CD4-positive, alpha-beta T cell treated with Interferon gamma for 1 hour (primary cell): ENCODE results near the gene NBAS.

ENCODE experiments used
- DNase-seq: peaks from one replicate; pipeline ENCODE4 v3.0.0-alpha.2; 2020

The NBAS gene

DNA sequence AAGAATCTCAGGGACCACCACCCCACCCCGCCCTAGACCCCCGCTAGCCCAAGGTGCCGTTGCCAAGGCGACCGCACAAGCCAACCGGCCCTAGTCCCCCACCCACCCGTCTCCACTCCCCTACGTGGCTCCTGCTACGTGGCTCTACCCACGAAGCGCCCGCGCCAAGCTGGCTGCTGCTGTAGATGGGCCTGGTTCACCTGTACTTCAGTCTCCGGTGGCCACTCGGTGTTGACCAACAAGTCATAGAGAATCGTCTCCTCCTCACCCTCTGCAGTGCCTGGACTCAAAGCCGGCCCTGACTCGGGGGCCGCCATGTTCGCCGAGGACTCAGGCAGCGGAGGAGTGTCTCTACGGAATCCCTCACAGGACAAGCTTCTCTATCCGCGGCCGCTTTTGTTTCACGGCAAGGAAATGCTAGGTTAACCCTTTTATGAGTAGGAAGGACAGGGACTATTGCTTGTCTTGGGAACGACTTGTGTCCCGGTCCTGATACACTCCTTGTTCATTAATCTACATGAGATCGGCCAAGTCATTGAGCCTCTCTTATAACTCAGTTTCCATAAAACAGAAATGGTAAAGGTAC is at the start of gene NBAS:
Gene NBAS (minus strand): TSS at position 347 of the 586 bp plus-strand sequence. CDS start 30 bp downstream, at position 317.
- peak; percentile 75 for DNase-seq

GRCh38 chr2:15610430-15610952 is 49.4 kb upstream of the NBAS start:
- no peak for DNase-seq

DNA sequence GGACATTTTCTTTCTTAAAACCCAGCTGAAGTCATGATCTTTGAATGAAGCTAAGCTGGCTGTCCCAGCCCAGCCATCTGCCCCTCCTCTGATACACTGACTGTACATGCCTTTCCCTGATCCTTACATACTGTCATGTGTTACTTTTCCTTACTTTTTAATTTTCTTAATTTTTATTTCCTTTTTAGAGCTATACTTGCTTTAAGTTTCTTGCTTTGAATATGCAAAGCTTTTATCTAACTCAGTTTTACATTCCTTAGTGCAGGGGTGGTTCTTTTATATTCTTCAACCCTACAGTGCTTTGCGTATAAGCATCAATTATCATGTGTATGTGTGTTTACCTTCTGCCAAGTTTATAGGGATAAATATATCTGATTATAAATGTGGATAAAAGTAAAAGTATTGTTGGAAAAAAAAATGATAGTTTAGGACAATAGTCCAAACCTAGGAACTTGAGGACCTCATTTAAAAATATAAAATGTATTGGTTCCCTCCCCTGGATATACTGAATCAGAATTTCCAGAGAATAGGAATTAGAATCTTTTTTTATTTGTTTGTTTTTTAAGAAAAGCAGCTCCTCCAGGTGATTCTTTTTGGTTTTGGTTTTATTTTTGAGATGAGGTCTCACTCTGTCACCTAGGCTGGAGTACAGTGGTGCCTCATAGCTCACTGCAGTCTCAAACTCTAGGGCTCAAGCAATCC is 48.4 kb upstream of the NBAS start:
- no peak for DNase-seq

DNA sequence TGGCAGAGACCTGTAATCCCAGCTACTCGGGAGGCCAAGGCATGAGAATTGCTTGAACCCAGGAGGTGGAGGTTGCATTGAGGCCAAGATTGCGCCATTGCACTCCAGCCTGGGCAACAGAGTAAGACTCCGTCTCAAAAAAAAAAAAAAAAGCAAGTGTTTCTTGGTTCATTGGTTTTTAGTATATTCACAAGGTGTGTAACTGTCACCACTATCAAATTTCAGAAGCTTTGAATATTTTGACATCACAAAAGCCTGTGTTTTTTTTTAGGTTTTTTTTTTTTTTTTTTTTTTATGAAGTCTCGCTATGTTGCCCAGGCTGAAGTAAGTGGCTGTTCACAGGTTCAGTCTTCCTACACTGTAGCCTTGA is 47.2 kb upstream of the NBAS start:
- DNase-seq: no peak

DNA sequence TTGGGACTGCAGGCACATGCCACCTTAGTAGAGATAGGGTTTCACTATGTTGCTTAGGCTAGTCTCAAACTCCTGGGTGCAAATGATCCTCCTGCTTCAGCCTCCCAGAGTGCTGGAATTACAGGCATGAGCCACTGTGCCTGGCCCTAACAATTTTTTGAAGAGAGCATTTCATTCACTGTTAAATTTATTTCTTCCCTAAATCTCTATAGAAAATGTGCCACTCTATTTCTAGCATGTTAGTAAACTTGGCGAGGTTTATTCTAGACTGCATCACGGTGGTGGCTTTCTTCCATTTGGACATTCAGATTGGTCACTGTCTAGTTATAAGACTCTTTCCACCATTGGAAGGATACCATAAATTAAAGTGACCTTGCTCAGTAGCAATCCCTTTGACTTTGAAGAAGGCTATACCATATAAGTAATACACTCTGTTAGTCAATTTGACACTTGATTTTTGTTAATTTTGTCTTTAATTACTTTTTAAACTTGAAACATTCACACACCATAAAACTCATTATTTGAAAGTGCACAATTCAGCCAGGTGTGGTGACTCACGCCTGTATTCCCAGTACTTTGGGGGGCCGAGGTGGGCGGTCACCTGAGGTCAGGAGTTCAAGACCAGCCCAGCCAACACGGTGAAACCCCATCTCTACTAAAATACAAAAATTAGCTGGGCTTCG is 46.7 kb upstream of the NBAS start:
- DNase-seq: no peak

- no peak for DNase-seq
These were observed 45.6 kb upstream of the NBAS start for GRCh38 chr2:15606481-15607441.

GRCh38 chr2:15605721-15606120 is 44.6 kb upstream of the NBAS start:
- DNase-seq: no peak

DNA sequence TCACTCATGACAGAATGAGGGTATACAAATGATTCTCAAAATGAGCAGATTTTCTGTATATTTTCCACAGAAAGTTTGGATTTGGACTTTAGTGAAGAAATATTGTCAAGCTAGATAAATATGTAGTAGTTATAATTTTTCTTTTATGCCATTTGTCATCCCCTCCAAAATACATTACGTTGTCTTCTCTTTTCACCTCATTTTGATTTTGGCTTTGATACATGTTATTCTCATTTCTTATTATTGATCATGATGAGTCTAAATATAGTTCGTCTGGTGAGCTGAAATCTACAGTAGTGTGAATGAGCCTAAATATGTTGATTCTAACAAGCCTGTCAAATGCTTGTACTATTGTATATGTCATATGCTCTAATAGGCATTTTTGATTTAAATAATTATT is 42.8 kb upstream of the NBAS start:
- DNase-seq: no peak

- DNase-seq: no peak
These were observed 42.1 kb upstream of the NBAS start for GRCh38 chr2:15603044-15603765.

DNA sequence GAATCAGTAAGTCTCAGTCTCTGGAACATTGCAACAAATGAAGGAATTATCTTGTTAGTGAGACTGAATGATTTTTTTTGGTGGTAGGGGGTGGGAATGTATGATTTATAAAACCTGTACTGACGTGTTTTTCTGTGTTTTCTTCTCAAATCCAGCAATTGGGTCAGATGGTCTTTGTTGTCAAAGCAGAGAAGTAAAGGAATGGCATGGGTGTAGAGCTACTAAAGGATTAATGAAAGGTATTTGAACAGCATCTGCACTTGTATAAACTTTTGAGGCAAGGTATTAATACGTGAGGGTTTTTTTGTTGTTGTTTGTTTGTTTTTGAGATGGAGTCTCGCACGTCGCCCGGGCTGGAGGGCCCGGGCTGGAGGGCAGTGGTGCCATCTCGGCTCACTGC is 41.3 kb upstream of the NBAS start:
- no peak for DNase-seq

DNA sequence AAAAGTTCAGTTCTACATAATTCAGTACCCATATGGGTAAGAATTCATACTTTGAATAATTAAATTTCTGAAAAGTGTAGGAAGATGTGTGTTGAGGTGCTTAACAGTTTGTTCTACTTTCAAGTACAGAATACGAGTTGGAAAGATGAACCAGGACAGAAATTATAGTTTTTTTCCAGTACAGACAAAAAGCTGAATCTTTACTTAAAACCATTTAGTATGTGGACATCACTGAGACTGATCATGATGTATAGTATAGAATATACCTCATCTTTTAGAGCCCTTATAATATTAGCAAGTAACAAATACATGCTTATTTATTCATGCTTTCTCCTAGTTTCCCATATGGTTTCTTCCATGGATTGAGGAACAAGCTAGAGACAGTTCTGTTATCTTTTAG is 40.5 kb upstream of the NBAS start:
- no peak for DNase-seq

- DNase-seq: no peak
These were observed 38.9 kb upstream of the NBAS start for GRCh38 chr2:15599994-15600393.

GRCh38 chr2:15596968-15597367 is 35.8 kb upstream of the NBAS start:
- no peak for DNase-seq

GRCh38 chr2:15596350-15596749 is 35.2 kb upstream of the NBAS start:
- DNase-seq: no peak

- no peak for DNase-seq
These were observed 34.8 kb upstream of the NBAS start for GRCh38 chr2:15595936-15596335.

DNA sequence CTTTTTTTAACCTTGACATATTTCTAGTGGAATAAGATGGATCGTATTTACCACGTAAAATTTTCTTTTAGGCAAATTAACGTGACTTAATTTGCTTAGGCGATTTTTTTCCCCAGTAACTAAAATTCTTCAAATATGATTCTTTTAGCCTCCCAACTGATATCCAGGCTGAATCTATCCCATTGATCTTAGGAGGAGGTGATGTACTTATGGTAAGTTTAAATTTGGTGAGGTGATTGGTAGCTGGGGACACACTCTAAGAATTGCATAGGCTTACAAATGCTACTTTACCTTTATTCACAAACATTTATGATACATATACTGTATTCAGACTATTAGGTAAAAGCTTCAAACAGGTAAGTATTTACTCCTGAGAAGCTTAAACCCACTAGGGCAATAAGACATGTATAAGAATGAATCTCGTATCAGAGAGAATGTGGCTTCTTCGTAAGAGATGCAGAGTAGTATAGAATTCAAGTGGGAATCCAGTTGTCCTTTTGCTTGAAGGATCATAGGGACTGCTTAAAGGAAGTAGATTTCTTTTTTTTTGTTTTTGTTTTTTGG is 34.3 kb upstream of the NBAS start:
- no peak for DNase-seq

- DNase-seq: no peak
These were observed 33.4 kb upstream of the NBAS start for GRCh38 chr2:15594291-15595256.

DNA sequence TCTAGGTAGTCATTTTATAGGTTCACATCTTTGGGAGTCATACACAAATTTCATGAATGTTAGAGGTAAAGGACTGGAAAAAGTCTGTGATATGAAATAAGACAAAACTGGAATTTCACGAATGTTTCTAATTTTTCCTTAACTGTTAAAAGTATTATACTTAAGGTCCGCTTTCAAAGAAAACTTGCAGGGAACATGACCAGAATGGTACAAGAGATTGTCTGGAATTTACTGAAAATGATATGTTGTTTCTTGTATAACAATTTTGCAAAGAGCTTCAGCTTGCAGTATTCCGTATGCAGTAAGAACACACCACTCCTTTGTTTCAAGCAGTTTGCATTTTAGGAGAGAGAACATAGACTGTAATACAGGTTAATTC is 32.2 kb upstream of the NBAS start:
- no peak for DNase-seq

DNA sequence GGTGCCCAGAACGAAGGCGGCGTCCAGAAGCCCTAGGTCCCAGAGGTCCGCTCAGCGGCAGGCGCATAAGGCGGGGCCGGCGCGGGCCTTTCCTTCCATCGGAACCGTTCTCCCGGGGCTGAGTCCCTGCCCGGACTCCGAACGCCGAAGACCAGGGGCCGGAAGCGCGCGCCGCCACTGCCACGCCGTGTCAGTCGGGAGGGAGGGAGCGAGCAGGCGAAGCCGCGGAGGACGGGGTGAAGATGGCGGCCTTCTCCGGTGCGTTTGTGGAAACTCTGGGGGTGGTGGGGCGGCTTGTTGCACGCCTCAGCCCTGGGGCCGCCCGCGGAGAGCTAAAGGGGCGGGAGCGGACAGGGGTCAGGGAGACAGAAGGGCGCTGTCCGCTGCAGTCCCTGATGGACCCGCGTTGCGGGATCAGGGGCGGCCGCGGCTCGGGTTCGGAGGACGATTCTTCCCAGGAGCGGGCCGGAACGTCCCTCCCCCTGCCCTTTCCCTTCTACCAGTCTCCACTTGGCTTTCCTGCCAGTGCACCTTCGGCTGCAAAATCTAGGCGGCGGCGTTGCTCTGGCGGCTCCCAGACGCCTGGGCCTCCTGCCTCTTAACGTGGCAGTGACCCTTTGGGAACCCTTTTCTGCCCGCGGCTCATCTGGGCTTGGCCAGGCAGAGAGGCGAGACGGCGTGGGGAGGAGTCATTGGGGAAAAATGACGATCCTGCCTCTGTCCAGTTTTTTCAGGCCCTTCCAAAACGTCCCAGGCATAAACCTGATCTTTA is 30.7 kb upstream of the NBAS start, which contains the start of gene DDX1:
Gene DDX1 (plus strand): TSS at position 177 of the 772 bp plus-strand sequence. CDS start 66 bp downstream, at position 243.
- peak; percentile 81 for DNase-seq

DNA sequence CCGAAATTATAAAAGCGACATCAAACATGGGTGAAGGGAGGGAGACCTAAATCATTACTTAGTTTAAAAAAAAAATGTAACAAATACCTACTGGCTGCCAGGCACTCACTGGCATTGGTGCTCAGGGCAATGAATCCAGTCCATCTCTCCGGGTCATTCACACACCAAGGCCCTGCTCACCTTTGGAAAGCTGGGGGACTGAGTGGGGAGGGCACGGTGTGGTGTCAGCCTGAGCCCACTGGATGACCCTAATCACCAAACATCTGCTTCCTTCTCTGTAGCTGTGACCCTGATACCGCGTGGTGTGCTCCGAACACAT is 30.2 kb upstream of the NBAS start:
- no peak for DNase-seq
